Stimulated activated CD8-positive, alpha-beta memory T cell treated with anti-CD3 and anti-CD28 coated beads, Interleukin-12 subunit alpha, Interleukin-12 subunit beta, amount 100 ng/mL, for 1 hour (primary cell): ENCODE measurements around the gene RPUSD3.

Source experiments
- DNase-seq: peaks from one replicate; pipeline ENCODE4 v3.0.0-alpha.2; 2020; ENCODE audit warnings: low read depth

Gene RPUSD3

GRCh38 chr3:9833078-9833477, 10.7 kb downstream of the RPUSD3 start:
- DNase-seq: no peak

- DNase-seq: no peak
Observed at GRCh38 chr3:9831253-9831652, 12.6 kb downstream of the RPUSD3 start.

DNA sequence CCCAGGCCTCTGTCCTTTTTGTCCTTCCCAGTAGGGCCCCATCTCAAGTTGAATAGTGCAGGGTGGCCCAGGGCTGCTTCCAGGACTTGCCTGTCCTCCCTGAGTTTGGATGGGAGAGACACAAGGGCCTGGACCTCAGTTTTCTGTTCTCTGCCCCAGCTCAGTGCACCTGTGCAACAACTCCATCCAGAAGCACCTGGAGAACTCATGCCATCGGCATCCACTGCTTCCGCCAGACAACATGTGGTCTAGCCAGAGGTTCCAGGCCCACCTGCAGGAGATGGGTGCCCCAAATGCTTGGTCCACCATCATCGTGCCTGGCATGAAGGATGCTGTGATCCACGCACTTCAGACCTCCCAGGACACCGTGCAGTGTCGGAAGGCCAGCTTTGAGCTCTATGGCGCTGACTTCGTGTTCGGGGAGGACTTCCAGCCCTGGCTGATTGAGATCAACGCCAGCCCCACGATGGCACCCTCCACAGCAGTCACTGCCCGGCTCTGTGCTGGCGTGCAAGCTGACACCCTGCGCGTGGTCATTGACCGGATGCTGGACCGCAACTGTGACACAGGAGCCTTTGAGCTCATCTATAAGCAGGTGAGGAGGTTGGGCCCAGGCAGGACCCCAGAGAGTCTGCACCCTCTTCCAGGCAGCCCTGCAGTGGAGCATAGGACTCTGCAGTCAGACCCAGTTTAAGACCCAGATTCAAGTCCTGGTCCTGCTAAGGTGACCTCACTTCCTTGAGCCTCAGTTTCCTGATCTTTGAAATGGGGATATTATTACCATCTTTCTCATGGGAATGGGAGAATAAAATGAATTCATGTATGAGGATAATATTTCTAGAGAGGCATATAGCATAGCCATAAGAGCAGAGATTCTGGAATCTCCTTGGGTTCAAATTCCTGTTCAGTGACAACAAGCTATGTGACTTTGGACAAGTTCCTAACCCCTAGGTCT, 14.7 kb downstream of the RPUSD3 start:
- DNase-seq: no peak

DNA sequence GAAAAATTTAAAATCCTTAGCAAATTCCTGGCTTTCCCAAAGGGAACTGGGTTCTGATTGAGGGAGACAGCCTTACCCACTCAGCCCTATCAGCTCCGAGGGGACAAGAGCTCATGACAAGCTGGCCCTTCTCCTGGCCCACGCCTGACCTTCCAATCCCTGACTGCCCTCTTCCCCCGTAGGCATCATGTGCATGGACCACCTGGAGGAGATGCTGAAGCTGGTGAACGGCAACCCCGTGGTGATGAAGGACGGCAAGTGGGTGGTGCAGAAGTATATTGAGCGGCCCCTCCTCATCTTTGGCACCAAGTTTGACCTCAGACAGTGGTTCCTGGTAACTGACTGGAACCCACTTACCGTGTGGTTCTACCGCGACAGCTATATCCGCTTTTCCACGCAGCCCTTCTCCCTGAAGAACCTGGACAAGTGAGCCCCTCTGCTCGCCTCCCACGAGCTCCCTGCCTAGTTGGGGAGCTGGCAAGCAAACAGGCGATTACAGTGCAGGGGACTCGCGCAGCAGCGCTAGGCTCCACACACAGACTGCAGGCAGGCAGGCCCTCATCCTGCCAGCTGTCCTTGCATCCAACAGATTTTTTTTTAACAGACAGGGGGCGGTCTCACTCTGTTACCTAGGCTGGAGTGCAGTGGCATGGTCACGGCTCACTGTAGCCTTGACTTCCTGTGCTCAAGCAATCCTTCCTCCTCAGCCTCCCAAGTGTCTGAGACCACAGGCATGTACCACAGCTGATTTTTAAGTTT, 16.8 kb downstream of the RPUSD3 start:
- no peak for DNase-seq

GRCh38 chr3:9825451-9826040, 18.3 kb downstream of the RPUSD3 start:
- DNase-seq: no peak

- DNase-seq: no peak
Observed at GRCh38 chr3:9820946-9821345, 22.9 kb downstream of the RPUSD3 start.

DNA sequence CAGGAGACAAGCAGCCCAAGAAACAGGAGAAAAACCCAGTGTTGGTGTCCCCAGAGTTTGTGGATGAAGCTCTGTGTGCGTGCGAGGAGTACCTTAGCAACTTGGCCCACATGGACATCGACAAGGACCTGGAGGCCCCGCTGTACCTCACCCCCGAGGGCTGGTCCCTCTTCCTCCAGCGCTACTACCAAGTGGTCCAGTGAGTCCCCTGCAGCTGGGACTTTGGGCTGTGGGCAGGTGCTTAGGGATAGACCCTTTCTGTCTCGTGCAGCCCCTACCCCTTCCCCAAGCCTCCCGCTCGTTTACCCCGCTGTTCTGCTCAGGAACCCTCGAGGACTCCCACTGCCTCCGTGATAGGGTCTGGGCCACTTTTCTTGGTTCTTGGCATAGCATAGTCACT, 23.3 kb downstream of the RPUSD3 start:
- DNase-seq: no peak

DNA sequence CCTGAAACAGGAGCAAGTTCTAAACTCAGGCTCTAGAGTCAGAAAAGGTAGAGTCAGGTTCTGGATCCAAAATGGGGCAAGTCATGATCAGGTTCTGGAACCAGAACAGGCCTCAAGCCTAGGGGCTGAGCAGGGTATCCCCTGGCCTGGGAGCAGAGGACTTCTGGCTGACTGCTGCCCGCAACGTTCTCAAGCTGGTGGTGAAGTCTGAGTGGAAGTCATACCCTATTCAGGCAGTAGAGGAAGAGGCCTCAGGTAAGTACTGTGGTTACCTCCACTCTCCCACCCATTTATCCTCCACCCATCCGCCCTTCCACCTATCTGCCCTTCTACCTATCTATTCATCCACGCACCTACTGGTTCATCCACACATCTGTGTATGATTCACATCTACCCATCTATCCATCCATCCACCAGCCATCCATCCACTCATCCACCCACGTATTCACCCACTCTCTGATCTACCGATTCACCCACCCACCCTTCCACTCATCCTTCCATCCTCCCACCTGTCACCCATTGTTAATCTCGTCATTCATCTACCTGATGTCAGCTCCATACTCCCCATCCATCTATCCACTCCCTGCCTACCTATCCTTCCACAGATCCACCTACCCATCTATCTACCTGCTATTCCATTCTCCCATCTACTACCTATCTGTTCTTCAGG, 25.0 kb downstream of the RPUSD3 start:
- no peak for DNase-seq

DNA sequence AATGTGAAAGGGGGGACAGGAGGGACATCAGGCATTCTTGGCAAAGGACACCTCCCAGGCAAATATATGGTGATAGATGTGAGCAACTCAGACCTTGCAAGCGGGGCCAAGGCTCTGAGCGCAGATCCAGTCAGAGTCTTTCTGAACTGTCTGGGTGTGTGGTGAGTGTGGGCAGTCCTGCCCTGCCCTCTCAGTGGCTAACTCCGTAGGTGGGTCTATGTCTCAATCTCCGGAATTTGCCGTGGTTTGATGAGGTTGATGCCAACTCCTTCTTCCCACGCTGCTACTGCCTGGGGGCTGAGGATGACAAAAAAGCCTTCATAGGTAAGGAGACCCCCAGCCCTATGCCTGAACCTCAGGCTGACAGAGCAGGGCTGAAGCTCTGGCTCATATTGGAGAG, 26.4 kb downstream of the RPUSD3 start:
- DNase-seq: no peak

DNA sequence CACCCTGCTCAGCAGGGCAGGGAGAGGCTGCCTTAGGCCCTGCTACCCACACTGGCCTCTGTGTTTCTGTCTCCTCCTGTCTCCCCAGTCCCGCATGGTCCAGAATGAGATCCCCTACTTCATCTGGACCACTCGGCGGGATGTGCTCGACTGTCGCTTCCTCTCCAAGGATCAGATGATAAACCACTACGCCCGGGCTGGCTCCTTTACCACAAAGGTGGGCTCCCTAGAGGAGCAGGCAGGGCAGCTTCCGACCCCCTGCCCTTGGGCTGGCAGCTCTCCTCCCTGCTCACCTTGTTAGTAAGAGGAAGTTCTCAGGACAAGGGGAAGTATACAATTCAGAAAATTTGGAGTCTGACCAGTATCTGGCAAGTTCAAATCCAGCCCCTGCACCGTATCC, 27.8 kb downstream of the RPUSD3 start:
- DNase-seq: no peak

GRCh38 chr3:9812870-9813483, 30.8 kb downstream of the RPUSD3 start:
- no peak for DNase-seq

DNA sequence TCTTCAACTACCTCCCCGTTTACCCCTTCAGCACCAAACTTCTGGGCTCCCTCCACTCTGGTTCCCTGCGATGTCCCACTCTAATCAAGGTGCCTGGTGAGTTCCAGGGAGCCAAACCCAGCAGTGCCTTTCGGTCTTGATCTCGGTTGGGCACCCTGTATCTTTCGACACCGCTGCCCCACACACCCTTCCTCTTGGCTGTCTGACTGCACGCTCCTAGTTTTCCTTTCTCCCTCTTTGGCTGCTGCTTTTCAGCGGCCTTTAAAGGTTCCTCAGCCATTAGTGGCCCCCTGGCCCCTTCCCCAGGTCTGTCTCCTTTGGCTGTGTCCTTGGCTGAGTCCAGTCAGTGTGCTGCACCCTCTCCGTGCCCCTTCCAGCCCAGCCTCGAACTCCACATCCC, 33.0 kb downstream of the RPUSD3 start:
- no peak for DNase-seq

GRCh38 chr3:9810433-9810770, 33.4 kb downstream of the RPUSD3 start:
- no peak for DNase-seq

- DNase-seq: no peak
Observed at GRCh38 chr3:9809615-9810432, 34.0 kb downstream of the RPUSD3 start, which contains the start of gene TTLL3. TSS of gene TTLL3 (plus strand) at chr3:9810262. CDS start at chr3:9810662, 400 bp downstream.

DNA sequence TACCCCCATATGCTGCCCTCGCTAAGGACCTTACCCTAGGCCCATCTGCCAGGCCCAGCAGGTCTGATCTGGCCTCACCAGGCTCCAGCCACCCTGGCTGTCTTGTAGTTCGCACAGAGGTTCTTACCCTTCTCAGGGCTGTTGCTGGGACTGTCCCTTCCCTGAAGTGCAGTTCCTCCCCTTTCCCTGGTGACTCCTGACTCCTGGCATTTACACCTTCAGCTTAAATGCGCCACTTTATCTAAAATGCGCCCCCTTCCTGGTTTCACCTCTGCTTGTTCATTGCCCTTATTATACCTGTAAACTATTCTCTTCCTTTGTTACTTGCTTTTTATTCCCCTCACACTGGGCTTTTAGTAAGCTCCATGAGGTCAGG, 34.6 kb downstream of the RPUSD3 start:
- DNase-seq: no peak

DNA sequence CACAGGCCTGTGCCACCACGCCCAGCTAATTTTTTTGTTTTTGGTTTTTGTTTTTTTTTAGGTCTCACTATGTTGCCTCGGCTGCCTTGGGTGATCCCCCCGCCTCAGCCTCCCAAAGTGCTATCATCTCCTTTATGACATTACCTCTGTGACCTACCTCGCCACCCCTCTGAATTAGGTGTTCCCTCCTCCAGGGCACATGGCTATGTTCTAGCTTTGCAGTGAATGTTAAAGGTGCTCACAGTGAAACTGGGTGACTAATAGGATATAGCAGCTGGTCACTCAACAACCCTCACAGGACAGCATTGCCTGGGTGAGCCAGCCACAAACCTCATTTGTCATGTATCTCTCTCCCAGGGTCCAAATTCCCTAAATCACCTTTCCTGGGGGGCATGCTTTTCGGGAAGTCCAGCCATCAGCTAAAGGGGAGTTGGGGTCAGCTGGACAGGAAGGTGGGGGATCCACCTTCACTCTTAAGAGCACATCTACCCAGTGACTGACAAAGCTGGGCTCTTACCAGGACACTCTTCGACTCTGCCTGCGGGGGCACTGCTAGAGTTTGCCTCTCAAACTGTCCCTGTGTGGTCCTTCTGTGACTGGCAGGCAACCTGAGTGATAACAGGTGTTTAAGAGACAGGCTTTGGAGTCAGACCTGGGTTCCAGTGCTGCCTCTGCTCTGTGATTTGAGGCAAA, 35.3 kb downstream of the RPUSD3 start:
- DNase-seq: peak; percentile 36

DNA sequence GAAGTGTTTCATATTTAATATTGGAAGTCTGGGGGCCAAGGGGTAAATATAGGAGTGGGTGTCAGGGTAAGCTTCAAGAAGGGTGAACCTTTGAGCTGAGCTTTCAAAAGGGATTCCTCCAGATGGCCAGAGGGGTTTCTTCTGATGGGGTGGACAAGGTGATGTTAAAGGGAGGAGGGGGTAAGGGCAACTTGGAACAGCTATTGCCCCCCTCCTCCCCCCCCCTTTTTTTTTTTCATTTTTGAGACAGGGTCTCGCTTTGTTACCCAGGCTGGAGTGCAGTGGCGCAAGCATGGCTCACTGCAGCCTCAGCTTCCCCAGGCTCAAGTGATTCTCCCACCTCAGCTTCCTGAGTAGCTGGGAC, 35.8 kb downstream of the RPUSD3 start:
- DNase-seq: no peak

DNA sequence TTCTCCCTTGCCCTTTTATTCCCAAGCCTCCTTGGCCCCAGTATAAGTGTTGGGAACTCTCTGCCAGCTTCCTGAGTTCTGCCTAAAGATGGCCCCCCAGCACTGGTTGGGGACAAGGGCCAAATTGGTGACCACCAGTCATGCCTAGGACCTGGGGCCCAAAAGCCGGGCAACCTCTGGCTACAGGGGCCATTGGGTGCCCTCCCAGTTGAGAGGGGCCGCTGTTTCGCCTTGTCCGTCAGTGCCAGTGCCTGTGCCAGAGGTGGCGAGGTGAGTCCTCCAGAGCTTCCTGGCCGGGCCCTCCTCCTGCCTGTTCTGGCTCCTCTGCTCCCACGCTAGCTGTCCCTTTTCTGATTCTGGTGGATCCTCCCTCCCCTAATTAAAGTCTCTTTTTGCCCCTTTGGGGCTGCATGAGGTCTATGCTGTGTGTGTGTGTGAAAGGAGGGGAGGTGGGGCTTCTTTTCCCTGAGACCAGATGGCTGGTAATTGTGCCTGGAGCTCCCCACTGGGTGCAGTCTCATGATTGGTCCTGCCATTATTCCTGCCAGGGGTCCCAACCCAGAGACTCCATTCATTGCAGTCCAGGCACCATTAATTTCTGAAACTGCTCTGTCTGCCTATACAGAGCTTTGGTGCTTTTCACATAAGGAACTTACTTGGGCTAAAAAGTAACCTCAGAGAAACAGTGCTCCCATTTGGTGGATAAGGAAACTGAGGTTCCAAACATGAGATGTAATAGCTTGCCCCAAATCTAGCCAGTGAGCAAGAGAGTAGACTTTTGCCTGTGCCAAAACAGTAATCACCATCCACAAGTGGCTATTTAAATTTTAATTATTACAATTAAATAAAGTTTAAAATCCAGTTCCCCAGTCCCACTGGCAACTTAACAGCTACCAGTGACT, 36.9 kb downstream of the RPUSD3 start:
- no peak for DNase-seq

GRCh38 chr3:9806137-9806536, 37.7 kb downstream of the RPUSD3 start:
- DNase-seq: no peak
